Measurements from ENCODE around the gene PARD3B. TPM values are rescaled to one million over a fixed set of nuclear protein-coding genes. Genes with fewer than 3 reads are reported as not detected.

The PARD3B gene
- total RNA-seq, 1 experiment from 2014 or later, result 6.4 TPM

DNA sequence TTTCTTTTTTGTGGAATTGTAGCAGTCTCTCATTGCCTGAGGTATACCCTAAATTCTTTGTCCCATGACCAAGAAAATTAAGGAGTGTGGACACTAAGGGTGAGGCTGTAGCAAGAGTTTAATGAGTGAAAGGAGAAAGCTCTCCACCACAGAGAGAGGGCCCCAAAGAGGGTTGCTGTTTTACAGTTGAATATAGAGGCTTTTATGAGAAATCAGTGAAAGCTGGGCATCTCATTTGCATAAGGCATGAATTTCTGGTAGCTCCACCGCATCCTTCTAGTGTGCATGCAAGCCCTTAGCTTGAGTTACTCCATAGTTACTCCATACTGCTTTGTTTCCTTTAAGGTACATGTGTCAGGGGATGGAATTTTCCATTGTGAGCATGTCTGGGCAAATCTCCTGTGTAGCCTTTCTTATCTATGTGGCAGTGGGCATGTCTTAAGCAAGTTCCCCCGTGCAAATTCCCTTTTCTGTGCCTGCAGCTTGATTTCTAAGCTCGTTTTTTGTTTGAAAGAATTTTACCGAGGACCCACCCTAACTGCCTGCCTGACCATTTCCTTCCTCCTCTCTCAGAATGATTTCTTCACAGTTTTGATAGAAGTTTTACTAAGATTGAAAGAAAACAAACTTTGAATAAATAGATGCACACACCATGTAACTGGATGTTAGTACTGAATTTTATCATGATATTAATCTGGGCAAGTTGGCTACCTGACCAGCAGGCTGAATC, 218.9 kb downstream of the PARD3B start:
- TF ChIP-seq, protein P1, sequence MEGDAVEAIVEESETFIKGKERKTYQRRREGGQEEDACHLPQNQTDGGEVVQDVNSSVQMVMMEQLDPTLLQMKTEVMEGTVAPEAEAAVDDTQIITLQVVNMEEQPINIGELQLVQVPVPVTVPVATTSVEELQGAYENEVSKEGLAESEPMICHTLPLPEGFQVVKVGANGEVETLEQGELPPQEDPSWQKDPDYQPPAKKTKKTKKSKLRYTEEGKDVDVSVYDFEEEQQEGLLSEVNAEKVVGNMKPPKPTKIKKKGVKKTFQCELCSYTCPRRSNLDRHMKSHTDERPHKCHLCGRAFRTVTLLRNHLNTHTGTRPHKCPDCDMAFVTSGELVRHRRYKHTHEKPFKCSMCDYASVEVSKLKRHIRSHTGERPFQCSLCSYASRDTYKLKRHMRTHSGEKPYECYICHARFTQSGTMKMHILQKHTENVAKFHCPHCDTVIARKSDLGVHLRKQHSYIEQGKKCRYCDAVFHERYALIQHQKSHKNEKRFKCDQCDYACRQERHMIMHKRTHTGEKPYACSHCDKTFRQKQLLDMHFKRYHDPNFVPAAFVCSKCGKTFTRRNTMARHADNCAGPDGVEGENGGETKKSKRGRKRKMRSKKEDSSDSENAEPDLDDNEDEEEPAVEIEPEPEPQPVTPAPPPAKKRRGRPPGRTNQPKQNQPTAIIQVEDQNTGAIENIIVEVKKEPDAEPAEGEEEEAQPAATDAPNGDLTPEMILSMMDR (conservative IDR thresholded peaks at IDR 0.05), result no peak
- Mint-ChIP-seq H3K27ac (no peak overlapping the region), H3K4me3 (no peak overlapping the region), H3K36me3 (ENCODE audit: insufficient read depth in 1 of 3, low read depth in 3 of 3) (peaks cover 10 to 19% (median 16%) of the 10 kb centered on the region in 3 experiments), H3K27me3 (ENCODE audit: low read depth) (no peaks in the 10 kb centered on the region), H3K9me3 (peaks cover 23 to 26% of the 10 kb centered on the region in 2 experiments), H3K4me1 (no peaks in the 10 kb centered on the region)
- no CpG with 5 or more reads among the region's 4 CpGs for WGBS (ENCODE audit: extremely low coverage, insufficient read length, low lambda C conversion rate)
- Histone ChIP-seq H4K5ac (ENCODE audit: insufficient read length, low read depth, low read length) (no peak overlapping the region), H3K18ac (ENCODE audit: insufficient read length, low read depth, low read length) (no peak overlapping the region), H3K9ac (ENCODE audit: extremely low read depth, insufficient read length, low read length) (no peak overlapping the region), H3K79me2 (ENCODE audit: insufficient read depth, low read length) (no peaks in the 10 kb centered on the region), H3K9me3 (ENCODE audit: control insufficient read depth, low read depth, low read length) (peaks cover 8% of the 10 kb centered on the region), H4K20me1 (ENCODE audit: control insufficient read depth, insufficient read depth, insufficient read length) (no peaks in the 10 kb centered on the region), H3K4ac (ENCODE audit: low read depth, low read length) (no peak overlapping the region), H3K14ac (ENCODE audit: insufficient read depth, low read length) (no peak overlapping the region), H2BK20ac (ENCODE audit: low read depth, low read length, poor library complexity, severe bottlenecking) (no peak overlapping the region), H3K23me2 (ENCODE audit: insufficient read length, low read depth, low read length, poor library complexity, severe bottlenecking) (no peaks in the 10 kb centered on the region), H4K91ac (ENCODE audit: insufficient read length, low read depth, low read length) (no peak overlapping the region), H4K8ac (replicated peaks; ENCODE audit: insufficient read length, low read depth, low read length) (no peak overlapping the region), H3K27me3 (ENCODE audit: insufficient read depth, low read length) (no peaks in the 10 kb centered on the region), H3K56ac (ENCODE audit: insufficient read length, low read depth, low read length) (no peak overlapping the region), H3K4me1 (ENCODE audit: insufficient read depth, low read length) (no peaks in the 10 kb centered on the region), H2BK120ac (ENCODE audit: low read depth, low read length, poor library complexity, severe bottlenecking) (no peak overlapping the region), H2BK5ac (ENCODE audit: insufficient read length, low read length) (no peak overlapping the region), H3K79me1 (ENCODE audit: insufficient read depth, low read depth, low read length, poor library complexity, severe bottlenecking) (no peaks in the 10 kb centered on the region), H2BK12ac (ENCODE audit: insufficient read length, low read depth, low read length) (no peak overlapping the region), H2AFZ (ENCODE audit: low read length) (no peak overlapping the region), H3K4me2 (ENCODE audit: insufficient read depth, insufficient read length, low read length) (no peak overlapping the region), H3K27ac (ENCODE audit: insufficient read length, low read depth, low read length) (no peak overlapping the region), H2AK5ac (ENCODE audit: insufficient read length, low read length) (no peak overlapping the region), H3K23ac (ENCODE audit: insufficient read length, low read depth, low read length) (no peak overlapping the region), H2BK15ac (ENCODE audit: low read depth, low read length) (no peak overlapping the region), H3T11ph (ENCODE audit: low read length) (no peak overlapping the region)
- DNase-seq, result no peak

All from H9 (cell line).